HepG2 (cell line): ENCODE data around the gene EMP2. TPM values are rescaled to one million over a fixed set of nuclear protein-coding genes. Genes with fewer than 3 reads are reported as not detected.
A peak's percentile ranks its signal among the peaks of the same experiment; 100 is the strongest.

ENCODE experiments used
- ATAC-seq: fragments of 200-7000 bp; cut with Tn5 transposase; 3 replicates; pipeline ENCODE4 v1.9.1; 2020; ENCODE audit warnings: mild to moderate bottlenecking, moderate library complexity
- BruUV-seq: library from RNA; stranded (reverse); fragments of 400-500 nt; replicated peaks from 2 replicates; lab custom pipeline; 2021; lab: Mats Ljungman, UMichigan
- CTCF ChIA-PET: fragments of 300-600 bp; formaldehyde crosslinking; extraction: SDS; loops from one replicate; lab custom pipeline; 2021; ENCODE audit warnings: low total read pairs, inconsistent platforms, low intra/inter-chr PET ratio; lab: Yijun Ruan, JAX
- POLR2A ChIA-PET: fragments of 350-600 bp; sonication (Branson Sonifier 250); formaldehyde crosslinking; loops from one replicate; lab custom pipeline; 2020; ENCODE audit warnings: antibody characterized with exemption, inconsistent platforms; lab: Yijun Ruan, JAX
- DNase-seq: peaks from one replicate; pipeline ENCODE4 v3.0.0-alpha.2; 2015; ENCODE audit warnings: low spot score
- FAIRE-seq: peaks from 3 replicates; lab custom pipeline; 2011; peaks lifted over from hg19 to GRCh38; lab: Jason Lieb, UNC
- H2AFZ ChIP-seq: one replicate; pipeline ENCODE4 v1.6.1; 2011; ENCODE audit warnings: low read length, inconsistent platforms
- H3K27ac ChIP-seq: fragments of 300-600 bp; 3 replicates; pipeline ENCODE4 v1.8.0; 2011; ENCODE audit warnings: mixed run types, mild to moderate bottlenecking, mixed read lengths, low read length, inconsistent platforms; ENCODE audit not compliant: insufficient read depth; ENCODE audit errors: extremely low read length
- H3K27me3 ChIP-seq, 2 experiments: fragments of 200-600 bp in 1 of 2; 2 replicates in 1 of 2; 3 replicates in 1 of 2; pipeline versions ENCODE4 v1.6.0 to v1.8.0; 2011; ENCODE audit warnings: low read length in 2 of 2, mild to moderate bottlenecking in 2 of 2, moderate library complexity in 2 of 2, inconsistent platforms in 1 of 2; ENCODE audit not compliant: insufficient read depth in 2 of 2, control insufficient read depth in 1 of 2
- H3K36me3 ChIP-seq, 2 experiments: fragments of 200-600 bp in 1 of 2; replicated peaks in 1 of 2; 2 replicates in 1 of 2; 3 replicates in 1 of 2; pipeline versions ENCODE4 v1.5.1 to v1.8.0; 2011; ENCODE audit warnings: low read length in 2 of 2, inconsistent platforms in 1 of 2; ENCODE audit not compliant: insufficient read depth in 2 of 2, control insufficient read depth in 1 of 2
- H3K4me1 ChIP-seq: 2 replicates; pipeline ENCODE4 v1.5.1; 2012; ENCODE audit warnings: low read length, inconsistent platforms; ENCODE audit not compliant: insufficient read depth
- H3K4me2 ChIP-seq: 2 replicates; pipeline ENCODE4 v1.6.0; 2011; ENCODE audit warnings: low read depth, low read length, inconsistent platforms
- H3K4me3 ChIP-seq, 3 experiments: fragments of 200-600 bp in 1 of 3; sonication (generic), shearing (Covaris generic) in 1 of 3; replicated peaks in 1 of 3; 2 replicates each; pipeline ENCODE4 v1.5.1; 2011 to 2016; ENCODE audit warnings: low read length in 3 of 3, inconsistent platforms in 2 of 3, low read depth in 2 of 3, mild to moderate bottlenecking in 2 of 3, control low read depth in 1 of 3, mixed read lengths in 1 of 3; ENCODE audit not compliant: insufficient read depth in 1 of 3
- H3K79me2 ChIP-seq: one replicate; pipeline ENCODE4 v1.6.1; 2011; ENCODE audit warnings: low read length, inconsistent platforms; ENCODE audit not compliant: insufficient read depth
- H3K9ac ChIP-seq: 2 replicates; pipeline ENCODE4 v1.6.0; 2011; ENCODE audit warnings: mild to moderate bottlenecking, low read depth, low read length, inconsistent platforms; ENCODE audit not compliant: insufficient read depth
- H3K9me3 ChIP-seq: 2 replicates; pipeline ENCODE4 v1.5.1; 2012; ENCODE audit warnings: mild to moderate bottlenecking, low read length
- H4K20me1 ChIP-seq: 2 replicates; pipeline ENCODE4 v1.6.0; 2011; ENCODE audit warnings: inconsistent platforms, mild to moderate bottlenecking, low read length, moderate library complexity; ENCODE audit not compliant: insufficient read depth
- HIC2 ChIP-seq: sonication (generic); formaldehyde crosslinking; IDR thresholded peaks from 2 replicates; pipeline ENCODE4 v1.9.0; 2022; ENCODE audit warnings: low read depth, missing genetic modification reagents
- HIVEP1 ChIP-seq: sonication (generic); formaldehyde crosslinking; IDR thresholded peaks from 2 replicates; pipeline ENCODE4 v1.4.0; 2020; ENCODE audit warnings: mild to moderate bottlenecking, missing genetic modification reagents
- NFKB2 ChIP-seq: sonication (generic); formaldehyde crosslinking; IDR thresholded peaks from 2 replicates; pipeline ENCODE4 v1.4.0; 2020; ENCODE audit warnings: missing genetic modification reagents, borderline replicate concordance
- NR3C1 ChIP-seq: sonication (generic); formaldehyde crosslinking; IDR thresholded peaks from 2 replicates; pipeline ENCODE4 v1.4.0; 2020; ENCODE audit warnings: missing genetic modification reagents
- SRSF9 ChIP-seq: fragments of 200-400 bp; formaldehyde crosslinking; IDR thresholded peaks from 2 replicates; pipeline ENCODE4 v1.6.1; 2018; ENCODE audit warnings: borderline replicate concordance, mild to moderate bottlenecking, low read depth, low read length; ENCODE audit not compliant: insufficient read depth, poor library complexity, severe bottlenecking
- THAP9 ChIP-seq: sonication (generic); formaldehyde crosslinking; IDR thresholded peaks from 2 replicates; pipeline ENCODE4; 2020; ENCODE audit warnings: missing genetic modification reagents, mild to moderate bottlenecking, borderline replicate concordance
- ZFP91 ChIP-seq: sonication (generic); formaldehyde crosslinking; IDR thresholded peaks from 2 replicates; pipeline ENCODE4 v1.9.0; 2022; ENCODE audit warnings: missing genetic modification reagents, mild to moderate bottlenecking, borderline replicate concordance
- ZNF432 ChIP-seq: sonication (generic); formaldehyde crosslinking; IDR thresholded peaks from 2 replicates; pipeline ENCODE4 v1.5.0; 2020; ENCODE audit warnings: missing genetic modification reagents, mild to moderate bottlenecking, borderline replicate concordance
- ZNF441 ChIP-seq: sonication (generic); formaldehyde crosslinking; IDR thresholded peaks from 2 replicates; pipeline ENCODE4 v1.7.0; 2021; ENCODE audit warnings: missing genetic modification reagents, borderline replicate concordance
- ZNF687 ChIP-seq: sonication (generic); formaldehyde crosslinking; IDR thresholded peaks from 2 replicates; pipeline ENCODE4 v1.5.1; 2020; ENCODE audit warnings: mild to moderate bottlenecking, missing genetic modification reagents, moderate library complexity
- WGBS: methylation state at CpG from one replicate; pipeline ENCODE4 v1.1.6; 2017; ENCODE audit warnings: low lambda C conversion rate; 5-methylcytosine and 5-hydroxymethylcytosine counted together
- in situ Hi-C: cut with HindIII; loops from 2 replicates; pipeline ENCODE4 v1.10.0; 2017; ENCODE audit warnings: low pct_unique_long_range_greater_than_20kb; ENCODE audit not compliant: extremely low pct_ligation_motif_present
- intact Hi-C: fragments of 100-400 bp; cut with micrococcal nuclease; formaldehyde crosslinking; loops from one replicate; pipeline ENCODE4 v1.10.0; 2022; ENCODE audit not compliant: unreplicated experiment
- polyA plus RNA-seq, 8 experiments: library from polyadenylated mRNA; depleted of rRNA in 3 of 8; stranded (reverse) in 7 of 8; unstranded in 1 of 8; fragments of >200 nt; fragmentation: Illumina TruSeq in 4 of 8; extraction: Trizol in 4 of 8; gene quantifications; 2 replicates each; pipeline versions ENCODE4 v1.2.1 to v1.2.3, GENCODE V29; 2011 to 2016; ENCODE audit warnings: low read depth in 4 of 8, missing spikeins in 1 of 8, mixed read lengths in 1 of 8; ENCODE audit not compliant: insufficient read depth in 1 of 8
- total RNA-seq, 5 experiments: library from RNA; depleted of rRNA; stranded (reverse); fragments of >200 nt; fragmentation: Illumina TruSeq; extraction: Trizol; gene quantifications; 2 replicates each; pipeline ENCODE4 v1.2.3, GENCODE V29; 2016; ENCODE audit warnings: low read depth in 1 of 5

EMP2 gene
- total and polyA plus RNA-seq, 2 of the 13 experiments (the other 11 are each of a cell fraction or from before 2014, with no cell fraction given) = 24.6 to 91.2 TPM

GRCh38 chr16:10598157-10598556 is 17.8 kb upstream of the EMP2 start:
- H2AFZ ChIP-seq = no peak overlapping the region
- peaks cover 3 to 42% of the 10 kb centered on the region in 2 experiments for H3K27me3 ChIP-seq
- no peak overlapping the region for H3K27ac ChIP-seq
- POLR2A ChIA-PET = no interaction called here
- DNase-seq (no peak), ATAC-seq (no peak), FAIRE-seq (no peak)
- intact Hi-C loops = no loop called here
- no peaks in the 10 kb centered on the region for H3K36me3 ChIP-seq
- BruUV-seq = no TSS peak
- H3K4me2 ChIP-seq = no peak overlapping the region
- in situ Hi-C loops = no loop called here
- H4K20me1 ChIP-seq = no peaks in the 10 kb centered on the region
- 45% methylated on average over 10 of the region's 11 CpGs for WGBS
- no peak overlapping the region for H3K4me3 ChIP-seq
- no peaks in the 10 kb centered on the region for H3K79me2 ChIP-seq
- CTCF ChIA-PET = no interaction called here
- peaks cover 64% of the 10 kb centered on the region for H3K4me1 ChIP-seq
- H3K9me3 ChIP-seq = no peaks in the 10 kb centered on the region
- H3K9ac ChIP-seq = no peak overlapping the region
- TF ChIP-seq NFKB2 (peak; percentile 24; the same call in 1 of the 2 replicates), ZNF687 (CRISPR knock-in tag) (peak; percentile 53; the same call in 1 of the 2 replicates), NR3C1 (CRISPR knock-in tag) (no peak), HIC2 (CRISPR knock-in tag) (0 out of 2 replicates have a peak, but pooled peaks have one; percentile 63), ZNF441 (CRISPR knock-in tag) (0 out of 2 replicates have a peak, but pooled peaks have one; percentile 40), ZNF432 (CRISPR knock-in tag) (no peak), SRSF9 (no peak), ZFP91 (CRISPR knock-in tag) (0 out of 2 replicates have a peak, but pooled peaks have one; percentile 23), HIVEP1 (CRISPR knock-in tag) (0 out of 2 replicates have a peak, but pooled peaks have one; percentile 5), THAP9 (CRISPR knock-in tag) (peak; percentile 59; the same call in 1 of the 2 replicates)
